HG02642 (cell line): ENCODE results near the gene SFN.

Source experiments
- ATAC-seq: cut with Tn5 transposase; IDR thresholded peaks from one replicate; pipeline ENCODE4 v1.9.1; 2021; ENCODE audit warnings: mild to moderate bottlenecking; ENCODE audit not compliant: unreplicated experiment, poor library complexity

SFN gene

DNA sequence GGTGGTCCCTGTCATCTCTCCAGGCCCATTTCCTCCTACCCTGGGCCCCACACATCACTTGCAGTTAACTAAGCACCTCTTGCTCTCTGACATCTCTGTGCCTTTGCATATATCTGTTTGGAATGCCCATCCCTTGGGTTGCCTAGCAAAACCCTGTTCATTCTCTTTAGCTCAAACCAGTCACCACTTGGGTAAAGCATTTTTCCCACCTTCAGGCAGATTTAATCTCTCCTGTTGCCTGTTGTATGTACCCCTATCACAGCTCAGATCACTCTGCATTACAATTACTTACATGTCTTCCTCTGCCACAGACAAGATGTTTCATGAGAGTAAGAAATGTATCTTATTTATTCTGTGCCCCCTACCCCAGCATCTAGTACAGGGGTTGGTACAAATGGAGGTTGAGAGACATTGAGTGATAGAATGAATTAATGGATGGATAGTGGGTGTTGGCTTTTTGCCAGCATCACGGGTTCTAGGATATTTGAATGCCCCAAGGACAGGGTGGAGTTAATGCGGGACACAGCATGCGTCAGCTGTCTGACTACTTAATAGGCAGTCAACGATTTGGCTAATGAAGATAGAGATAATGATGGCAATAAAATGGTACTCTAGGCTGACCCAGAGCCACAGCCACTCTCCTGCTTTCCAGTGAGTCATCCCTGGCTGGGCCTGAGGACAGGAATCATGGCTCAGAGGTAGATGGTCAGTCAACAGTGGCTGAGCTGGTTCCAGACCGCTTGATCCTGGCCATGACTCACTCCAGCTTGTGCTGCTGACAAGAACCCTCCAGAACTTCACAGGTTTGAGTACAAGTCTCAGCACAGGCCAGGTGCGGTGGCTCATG is 44.3 kb downstream of the SFN start:
- ATAC-seq = no peak

DNA sequence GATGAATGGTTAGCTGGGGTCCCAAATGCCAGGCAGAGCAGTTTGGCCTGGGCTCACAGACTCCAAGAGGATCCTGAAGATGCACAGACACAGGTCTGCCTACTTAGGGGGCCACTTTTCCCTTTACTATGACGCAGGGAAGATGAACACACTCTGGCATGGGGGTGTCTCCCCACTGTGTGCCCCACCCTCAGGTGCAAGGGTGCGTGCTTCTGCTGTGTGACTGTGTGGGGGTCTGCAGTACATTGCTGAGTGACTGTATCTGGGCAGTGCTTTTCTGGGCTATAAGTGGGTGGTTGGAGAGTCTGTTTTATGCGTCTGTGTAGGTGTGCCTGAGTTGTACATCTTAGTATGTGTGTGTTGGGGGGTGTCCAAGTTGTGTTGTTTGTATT is 47.0 kb downstream of the SFN start:
- no peak for ATAC-seq

DNA sequence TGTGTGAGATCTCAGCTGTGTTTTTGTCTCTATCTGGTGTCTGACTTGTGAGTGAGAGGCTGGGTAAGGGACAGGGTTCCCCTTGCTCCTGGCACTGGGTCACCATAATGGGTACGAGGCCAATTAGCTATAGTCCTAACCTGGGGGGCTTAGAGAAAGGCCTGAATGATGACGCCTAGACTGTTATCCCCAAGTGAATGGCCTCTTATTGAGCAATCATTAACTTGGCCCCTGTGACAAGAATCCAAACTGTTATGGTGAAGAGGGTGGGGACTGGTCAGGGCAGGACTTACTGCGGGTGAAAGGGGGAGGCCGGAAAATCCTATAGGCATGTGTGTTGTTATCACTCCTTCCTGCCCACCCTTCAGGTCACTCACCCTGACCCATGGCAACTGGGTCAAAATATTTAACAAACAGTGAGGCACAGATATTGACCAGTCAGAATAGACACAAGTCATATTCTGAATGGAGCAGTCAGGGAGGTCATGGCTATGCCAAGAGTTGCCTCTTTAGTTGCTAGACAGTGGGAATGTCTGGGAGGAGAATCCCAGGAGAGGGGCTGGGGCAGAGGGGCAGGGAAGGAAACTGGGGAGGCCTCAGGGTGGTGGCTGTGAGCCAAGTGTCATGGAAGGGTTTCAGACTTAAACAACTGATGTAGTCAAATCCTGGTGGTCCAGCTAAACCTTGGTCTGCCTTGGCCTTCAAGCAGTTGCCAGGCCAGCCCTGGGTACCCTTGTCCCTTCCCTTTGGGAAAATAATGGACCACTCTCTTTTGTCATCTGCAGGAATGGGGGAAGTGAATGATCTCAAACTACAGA is 47.6 kb downstream of the SFN start:
- ATAC-seq = no peak

DNA sequence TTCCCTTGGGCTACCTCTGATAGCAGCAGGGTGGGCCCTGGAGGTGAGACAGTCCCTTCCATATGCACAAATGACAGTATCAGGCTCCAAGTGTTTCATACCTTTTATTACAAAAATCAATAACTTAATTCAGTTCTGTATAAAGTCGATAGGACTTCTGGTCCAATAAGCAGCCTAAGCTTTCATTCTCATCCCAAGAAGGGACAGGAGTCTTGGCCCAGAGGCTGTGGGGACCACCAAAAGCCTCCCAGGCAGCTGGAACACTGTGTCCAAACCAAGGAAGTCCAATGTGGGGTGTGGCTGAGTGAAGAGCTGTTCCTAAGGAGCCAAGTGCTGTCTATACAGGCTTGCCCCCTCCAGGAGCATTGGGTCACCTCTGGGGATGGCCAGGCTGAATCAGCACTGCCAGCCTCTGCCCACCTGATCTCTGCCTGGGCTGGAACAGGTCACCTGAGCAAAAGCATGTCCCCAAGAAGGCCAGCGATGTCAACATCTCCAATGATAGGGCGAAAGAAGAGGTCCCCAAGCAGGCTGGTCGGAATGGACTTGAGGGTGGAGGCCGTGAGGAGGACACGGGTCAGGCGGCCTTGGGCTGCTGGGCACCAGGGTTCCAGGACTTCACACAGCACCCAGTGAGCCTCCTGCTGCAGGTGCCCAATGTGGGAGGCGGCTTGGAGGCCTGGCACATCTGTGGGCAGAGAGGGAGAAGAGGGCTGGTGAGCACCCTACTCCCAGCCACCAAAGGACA is 48.6 kb downstream of the SFN start:
- no peak for ATAC-seq

DNA sequence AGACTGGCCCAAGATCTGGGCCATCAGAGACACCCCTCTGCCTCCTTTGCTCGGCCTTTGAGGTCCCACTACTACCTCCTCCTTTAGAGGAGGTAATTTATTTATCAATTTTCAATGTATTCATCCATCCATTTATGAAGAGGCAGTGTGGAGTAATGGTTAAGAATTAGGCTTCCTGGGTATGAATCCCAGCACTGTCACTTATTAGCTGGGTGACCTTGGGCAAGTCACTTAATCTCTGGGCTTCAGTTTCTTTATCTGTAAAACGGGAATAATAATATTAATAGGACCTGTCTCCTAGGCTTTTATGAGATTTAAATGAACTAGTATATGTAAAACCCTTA is 49.2 kb downstream of the SFN start:
- no peak for ATAC-seq

DNA sequence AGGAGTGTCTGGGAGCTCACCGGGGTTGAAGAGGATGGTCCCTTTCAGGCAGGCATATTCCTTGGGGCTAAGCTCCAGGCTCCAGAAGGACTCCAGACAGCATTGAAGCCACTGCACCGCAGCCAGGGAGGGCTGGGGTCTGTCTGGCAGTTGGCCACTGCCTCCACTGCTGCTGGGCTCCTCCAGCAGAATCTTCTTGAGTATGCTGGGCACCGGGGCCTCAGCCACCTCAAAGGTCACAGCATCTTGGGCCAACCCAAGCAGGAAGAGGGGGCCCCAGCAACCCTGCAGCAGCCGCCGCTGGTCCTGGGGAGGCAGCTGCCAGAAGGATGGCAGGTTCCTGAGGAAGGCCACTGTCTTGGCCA is 50.4 kb downstream of the SFN start:
- ATAC-seq = no peak
